GM21423 (cell line): Measurements from ENCODE around the gene SYCE1.
"Not testable (repeated sequence)": the region's sequence is repeated elsewhere in the genome, so short reads cannot be mapped to it uniquely, and the experiment has no call there.

ENCODE experiments used
- ATAC-seq: cut with Tn5 transposase; IDR thresholded peaks from one replicate; pipeline ENCODE4 v1.9.1; 2021; ENCODE audit warnings: mild to moderate bottlenecking, moderate library complexity; ENCODE audit not compliant: unreplicated experiment

SYCE1 gene

DNA sequence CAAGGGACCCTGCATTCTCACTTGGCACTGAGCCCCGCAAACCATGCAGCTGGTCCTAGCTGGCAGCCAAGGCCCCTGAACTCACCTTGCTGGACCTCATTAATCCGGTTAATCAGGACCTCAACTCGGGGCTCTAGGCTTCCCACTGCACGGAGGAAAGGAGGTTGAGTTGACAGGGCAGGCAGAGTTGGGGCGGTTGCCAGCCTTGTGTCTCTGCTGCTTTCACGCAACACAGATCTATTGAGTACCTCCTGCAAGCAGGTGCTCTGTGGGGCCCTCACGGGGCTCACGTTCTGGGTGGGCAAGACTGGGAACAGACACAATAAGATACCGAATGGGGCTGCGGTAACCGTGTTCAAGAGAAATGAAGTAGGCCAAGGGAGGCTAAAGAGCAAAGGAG lies 6.2 kb downstream of the SYCE1 start:
- ATAC-seq: no peak

DNA sequence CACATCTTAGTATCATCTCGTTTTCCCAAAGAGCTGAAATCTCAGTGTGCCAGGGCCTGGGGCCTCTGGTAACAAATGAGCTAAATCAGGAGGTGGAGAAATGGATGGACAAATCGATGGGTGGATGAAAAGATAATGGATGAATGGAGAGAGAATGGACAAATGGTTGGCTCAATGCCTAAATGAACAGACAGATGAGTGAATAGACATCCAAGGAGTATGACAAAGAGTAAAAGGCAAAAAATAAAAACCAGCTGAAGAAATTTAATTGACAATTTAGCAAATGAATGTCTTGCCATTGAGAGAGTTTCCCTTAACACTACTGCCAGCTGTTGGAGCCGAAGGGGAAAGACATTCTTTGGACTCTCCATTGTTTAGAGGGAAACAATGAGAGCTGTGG lies 8.0 kb downstream of the SYCE1 start:
- ATAC-seq: no peak

DNA sequence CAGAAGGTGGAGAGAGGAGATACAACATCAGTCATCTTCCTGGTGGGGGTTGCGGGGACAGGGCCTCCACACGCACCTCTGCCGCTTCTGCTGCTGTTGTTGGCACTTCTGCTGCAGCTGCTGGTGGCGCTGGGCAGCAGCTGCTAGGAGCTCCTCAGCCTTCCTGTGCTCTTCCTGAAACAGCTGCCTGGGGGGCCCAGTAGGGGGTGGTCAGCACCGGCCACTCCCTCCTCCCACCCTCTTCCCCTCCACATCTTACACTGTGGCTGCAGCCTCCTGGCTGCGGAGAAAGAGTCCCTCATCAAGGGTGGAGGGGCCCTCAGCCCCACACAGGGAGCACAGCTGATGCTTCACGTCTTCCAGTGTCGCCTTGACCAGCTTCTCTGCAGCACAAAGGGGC lies 9.9 kb downstream of the SYCE1 start:
- no peak for ATAC-seq

DNA sequence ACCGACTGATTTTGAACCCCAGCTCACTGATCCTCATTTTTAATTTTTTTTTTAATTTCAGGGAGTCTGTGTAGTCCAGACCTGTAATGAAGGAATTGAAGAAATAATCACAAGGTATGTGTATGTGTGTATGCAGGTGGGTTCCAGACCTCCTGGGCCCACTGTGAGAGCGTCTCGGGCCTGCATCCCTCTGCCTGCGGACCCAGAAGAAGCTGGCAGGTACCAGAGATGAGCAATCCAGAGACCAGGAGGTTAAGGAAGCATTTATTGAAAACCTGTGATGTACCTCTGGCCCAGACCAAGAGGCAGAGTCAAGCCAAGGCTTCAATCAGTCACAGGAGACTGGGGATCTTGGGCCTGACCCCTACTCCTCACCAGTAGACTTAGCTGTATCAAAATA lies 10.8 kb downstream of the SYCE1 start:
- ATAC-seq: no peak

DNA sequence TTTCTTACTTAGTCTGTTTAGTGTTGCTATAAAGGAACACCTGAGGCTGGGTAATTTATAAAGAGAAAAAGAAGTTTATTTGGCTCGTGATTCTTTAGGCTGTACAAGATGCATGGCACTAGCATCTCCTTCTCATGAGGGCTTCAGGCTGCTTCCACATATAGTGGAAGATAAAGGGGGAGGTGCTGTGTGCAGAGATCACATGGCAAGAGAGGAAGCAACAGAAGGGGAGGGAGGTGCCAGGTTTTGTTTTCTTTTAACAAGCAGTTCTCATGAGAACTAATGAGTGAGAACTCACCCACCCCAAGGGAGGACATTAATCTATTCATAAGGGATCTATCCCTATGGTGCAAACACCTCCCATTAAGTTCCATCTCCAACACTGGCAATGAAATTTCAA lies 20.9 kb downstream of the SYCE1 start:
- ATAC-seq: no peak

DNA sequence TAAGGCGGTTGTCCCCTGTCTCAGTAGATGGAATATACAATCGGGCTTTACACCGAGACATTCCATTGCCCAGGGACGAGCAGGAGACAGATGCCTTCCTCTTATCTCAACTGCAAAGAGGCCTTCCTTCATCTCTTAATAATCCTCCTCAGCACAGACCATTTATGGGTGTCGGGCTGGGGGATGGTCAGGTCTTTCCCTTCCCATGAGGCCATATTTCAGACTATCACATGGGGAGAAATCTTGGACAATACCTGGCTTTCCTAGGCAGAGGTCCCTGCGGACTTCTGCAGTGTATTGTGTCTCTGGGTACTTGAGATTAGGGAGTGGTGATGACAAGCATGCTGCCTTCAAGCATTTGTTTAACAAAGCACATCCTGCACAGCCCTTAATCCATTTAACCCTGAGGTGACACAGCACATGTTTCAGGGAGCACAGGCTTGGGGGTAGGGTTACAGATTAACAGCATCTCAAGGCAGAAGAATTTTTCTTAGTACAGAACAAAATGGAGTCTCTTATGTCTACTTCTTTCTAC lies 23.9 kb downstream of the SYCE1 start:
- ATAC-seq: not testable (repeated sequence)

DNA sequence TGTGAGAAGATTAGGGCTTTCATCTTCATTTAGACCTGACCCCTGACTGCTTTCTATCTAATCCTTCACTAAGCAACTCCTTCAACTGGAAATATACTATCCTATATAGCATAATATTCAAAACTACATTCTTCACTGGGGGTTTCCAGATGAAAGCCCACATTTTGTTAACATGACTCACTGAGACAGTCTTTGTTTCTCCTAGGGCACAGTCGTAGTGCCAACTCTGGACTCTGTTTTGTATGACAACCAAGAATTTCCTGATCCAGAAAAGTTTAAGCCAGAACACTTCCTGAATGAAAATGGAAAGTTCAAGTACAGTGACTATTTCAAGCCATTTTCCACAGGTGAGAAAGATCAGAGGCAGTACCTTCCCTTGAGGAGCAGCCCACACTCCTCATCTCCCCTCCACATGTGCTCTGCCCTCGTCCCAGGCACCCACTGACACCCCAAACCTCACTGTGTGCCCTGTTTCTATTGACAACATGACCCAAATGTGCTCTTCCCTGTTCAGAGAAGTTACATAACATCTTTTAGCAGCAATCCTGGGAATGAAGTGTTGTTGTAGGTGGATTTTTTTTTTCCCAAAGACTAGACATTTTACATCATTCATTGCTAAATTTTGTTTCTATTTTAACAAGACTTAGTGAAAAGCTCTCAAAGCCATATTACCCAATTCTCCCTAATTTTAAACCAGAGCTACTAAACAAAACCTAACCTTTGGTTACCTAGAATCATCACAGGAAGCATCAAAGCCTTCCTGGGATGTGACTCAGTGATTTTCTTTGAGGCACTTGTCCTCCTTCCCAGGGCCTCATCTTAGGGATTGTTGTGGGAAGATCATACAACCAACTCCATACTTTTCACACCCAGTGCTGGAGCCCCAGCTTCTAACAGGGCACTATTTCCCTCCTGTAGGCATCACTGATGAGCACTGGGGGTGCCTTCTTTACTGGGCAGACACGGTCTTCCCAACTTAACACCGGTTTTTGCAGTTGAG lies 27.5 kb downstream of the SYCE1 start:
- ATAC-seq: no peak

DNA sequence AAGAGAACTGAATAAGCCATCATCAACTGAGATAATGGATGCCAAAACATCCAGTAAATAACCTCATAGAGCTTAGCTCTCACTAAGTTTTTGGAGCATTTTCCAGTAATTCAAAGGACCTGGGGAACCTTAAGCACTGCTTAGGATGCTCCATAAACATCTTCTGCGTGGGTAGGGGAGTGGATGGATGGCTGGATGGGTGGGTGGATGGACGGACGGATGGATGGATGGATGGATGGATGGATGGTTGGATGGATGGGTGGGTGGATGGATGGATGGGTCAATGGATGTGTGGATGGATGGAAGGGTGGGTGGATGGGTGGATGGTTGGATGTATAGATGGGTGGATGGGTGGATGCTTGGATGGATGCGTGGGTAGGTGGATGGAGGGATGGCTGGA lies 29.2 kb downstream of the SYCE1 start:
- no peak for ATAC-seq

DNA sequence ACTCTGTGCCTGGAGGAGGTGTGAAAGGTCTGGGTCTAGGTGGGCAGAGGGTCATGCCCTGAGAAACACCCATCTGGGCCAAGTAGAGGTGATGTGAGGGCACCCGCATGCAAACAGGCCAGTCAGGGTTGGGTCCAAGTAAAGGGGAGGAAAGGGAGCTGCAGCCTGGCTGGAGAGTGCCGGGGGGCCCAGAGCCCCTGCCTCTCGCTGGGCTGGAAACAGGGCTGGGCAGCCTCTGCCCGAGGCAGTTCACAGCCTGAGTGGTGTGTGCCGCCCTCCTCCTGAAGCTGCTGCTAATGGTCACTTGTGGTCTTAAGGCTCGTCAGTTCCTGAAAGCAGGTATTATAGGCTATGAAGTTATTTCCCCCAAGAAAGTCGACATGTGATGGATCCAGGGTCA lies 31.0 kb downstream of the SYCE1 start:
- ATAC-seq: no peak

DNA sequence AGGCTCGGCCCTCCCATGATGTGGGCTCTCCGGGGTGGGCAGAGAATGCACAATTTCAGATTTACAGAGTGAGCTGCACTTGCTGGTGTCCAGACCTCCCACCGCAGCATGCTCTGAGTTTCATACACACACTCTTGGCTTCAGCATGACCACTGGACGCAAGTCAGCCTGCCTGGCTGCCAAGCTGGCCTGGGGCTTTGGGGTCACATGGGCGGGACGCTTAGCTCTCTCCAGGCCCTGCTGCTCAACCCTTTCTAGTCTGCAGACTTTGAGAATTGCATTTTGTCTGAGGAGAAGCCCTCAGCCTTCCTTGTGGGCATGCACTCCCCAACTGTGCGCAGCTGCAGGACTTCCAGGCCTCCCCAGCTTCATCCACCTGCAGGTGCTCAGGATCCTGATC lies 32.5 kb downstream of the SYCE1 start:
- ATAC-seq: no peak

DNA sequence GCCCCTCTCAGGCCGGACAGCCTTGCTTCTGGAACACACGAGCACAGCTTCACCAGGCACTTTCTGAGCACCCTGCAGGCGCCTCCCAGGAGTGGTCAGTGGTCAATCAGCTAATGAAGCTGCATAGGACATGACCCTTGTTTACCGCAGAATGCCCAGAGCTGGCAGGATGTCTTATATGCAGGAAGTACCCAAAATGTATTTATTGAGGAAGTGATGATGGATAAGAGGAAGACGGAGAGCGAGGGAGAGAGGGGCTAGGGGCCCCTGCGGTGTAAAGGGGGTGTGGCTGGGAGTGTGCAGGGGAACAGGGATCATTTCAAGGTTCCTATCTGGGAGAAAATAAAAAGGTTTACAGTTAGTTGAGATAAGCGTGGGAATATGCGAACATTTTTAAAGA lies 34.9 kb downstream of the SYCE1 start:
- no peak for ATAC-seq

DNA sequence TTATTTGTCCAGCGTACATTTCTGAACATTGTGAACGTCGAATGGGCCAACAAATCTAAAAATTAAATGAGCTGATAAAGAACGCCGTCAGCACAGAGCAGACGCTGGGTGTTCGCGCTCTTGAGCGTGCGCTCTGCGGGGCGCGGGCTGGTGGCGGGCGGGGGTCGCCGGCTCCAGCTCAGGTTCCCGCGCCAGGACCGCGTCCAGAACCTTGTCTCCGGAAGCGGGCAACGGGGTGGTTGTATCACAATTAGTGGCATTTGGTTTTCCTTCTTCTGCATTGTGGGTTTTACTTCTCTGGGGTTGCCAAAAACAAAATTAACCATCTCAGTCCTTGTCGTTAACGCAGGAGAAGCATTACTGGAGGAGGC lies 35.8 kb downstream of the SYCE1 start:
- no peak for ATAC-seq

DNA sequence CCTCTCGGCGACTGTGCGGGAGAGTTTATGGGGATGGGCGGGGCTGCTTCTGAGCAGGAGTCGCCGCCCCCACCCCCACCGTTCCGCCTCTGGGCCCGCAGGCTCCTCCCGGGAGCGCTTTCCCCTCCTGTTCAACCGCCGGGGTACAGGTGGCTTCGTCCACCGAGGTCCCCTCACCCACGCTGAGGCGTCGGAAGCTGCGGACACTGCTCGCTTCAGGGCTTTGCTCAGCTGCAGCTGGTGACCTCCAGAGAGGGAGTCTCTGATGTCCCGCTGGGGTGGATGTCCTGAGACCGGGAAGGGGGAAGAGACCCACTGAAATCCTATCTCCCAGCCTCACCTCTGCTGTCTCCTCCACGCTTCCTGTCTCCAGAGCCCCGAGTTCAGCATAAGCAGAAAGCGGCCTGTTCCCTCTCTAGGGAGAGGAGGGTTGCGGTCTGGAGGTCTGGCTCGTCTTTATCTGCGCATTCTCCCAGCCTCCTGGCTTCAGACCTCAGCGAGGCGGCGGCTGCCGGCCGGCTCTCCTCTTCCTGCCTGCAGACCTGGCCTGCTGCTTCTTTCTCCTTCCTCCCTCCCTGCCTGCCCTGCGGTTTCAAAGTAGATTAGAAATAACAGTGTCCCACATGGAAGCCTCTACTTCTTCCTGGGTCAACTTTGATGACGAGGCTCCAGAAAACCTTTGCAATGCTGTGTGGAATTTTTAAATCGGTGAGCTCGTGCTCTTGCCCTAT lies 36.4 kb downstream of the SYCE1 start:
- ATAC-seq: no peak

DNA sequence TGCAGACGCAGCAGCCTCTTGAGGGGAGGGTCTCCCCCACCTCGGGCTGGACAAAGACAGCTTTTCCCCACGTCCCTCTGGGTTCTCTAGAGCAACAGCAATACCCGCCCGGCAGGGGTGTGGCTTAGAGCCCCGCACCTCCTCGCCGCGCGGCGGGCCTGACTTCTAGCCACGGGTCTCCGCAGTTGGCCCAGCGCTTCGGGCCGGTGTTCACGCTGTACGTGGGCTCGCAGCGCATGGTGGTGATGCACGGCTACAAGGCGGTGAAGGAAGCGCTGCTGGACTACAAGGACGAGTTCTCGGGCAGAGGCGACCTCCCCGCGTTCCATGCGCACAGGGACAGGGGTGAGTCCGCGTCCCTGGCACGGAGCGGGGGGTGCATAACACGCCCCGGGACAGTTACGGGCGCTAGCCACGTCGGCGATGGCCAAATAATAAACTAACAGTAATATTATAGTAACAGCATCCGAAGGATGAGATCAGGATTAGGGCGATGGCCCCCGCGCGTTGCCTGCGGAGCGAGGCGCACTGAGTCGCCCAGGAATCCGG lies 37.0 kb downstream of the SYCE1 start:
- no peak for ATAC-seq

DNA sequence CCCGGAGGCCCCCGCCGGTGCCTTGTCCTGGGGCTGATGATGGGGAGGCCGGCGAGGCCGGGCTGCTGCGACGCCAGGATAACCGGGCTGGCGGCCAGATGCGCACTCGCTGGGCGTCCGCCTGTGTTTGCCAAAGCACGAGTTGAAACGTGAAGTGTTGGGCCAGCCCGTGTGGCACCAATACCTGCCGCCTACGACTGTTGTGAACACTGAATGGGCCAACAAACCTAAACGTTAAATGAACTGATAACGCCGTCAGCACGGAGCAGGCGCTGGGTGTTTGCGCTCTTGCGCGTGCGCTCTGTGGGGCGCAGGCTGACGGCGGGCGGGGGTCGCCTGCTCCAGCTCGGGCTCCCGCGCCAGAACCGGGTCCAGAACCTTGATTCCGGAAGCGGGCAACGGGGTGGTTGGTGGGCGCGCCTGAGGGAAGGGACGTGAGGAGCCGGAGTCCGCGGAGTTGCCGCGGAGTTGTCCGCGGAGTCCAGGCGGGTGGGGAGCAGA lies 37.6 kb downstream of the SYCE1 start:
- ATAC-seq: no peak

DNA sequence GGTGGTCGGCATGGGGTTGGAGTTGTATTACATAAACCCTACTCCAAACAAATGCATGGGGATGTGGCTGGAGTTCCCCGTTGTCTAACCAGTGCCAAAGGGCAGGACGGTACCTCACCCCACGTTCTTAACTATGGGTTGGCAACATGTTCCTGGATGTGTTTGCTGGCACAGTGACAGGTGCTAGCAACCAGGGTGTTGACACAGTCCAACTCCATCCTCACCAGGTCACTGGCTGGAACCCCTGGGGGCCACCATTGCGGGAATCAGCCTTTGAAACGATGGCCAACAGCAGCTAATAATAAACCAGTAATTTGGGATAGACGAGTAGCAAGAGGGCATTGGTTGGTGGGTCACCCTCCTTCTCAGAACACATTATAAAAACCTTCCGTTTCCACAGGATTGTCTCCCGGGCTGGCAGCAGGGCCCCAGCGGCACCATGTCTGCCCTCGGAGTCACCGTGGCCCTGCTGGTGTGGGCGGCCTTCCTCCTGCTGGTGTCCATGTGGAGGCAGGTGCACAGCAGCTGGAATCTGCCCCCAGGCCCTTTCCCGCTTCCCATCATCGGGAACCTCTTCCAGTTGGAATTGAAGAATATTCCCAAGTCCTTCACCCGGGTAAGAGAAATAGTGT lies 38.3 kb downstream of the SYCE1 start, which contains the start of gene CYP2E1:
Gene CYP2E1 (plus strand): TSS at position 407 of the 632 bp plus-strand sequence. CDS start 33 bp downstream, at position 440.
- no peak for ATAC-seq

DNA sequence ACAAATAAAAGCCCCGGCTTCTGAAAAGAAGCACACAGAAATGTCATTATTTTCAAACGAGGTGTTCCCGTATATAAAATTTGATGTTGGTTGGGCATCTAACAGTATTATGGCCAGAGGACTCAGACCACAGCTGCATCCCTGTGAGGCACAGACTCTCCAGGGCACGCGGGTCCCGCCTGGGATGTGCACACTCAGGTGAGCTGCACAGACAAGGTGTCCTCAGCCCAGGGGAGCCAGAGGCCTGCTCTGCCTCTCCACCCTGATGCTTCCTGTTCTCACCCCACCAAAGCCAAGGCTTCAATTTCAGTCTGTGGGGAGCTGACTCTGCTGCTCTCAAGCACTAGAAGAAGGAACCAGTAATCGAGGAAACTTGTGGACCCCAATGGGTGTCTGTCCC lies 39.9 kb downstream of the SYCE1 start:
- no peak for ATAC-seq

DNA sequence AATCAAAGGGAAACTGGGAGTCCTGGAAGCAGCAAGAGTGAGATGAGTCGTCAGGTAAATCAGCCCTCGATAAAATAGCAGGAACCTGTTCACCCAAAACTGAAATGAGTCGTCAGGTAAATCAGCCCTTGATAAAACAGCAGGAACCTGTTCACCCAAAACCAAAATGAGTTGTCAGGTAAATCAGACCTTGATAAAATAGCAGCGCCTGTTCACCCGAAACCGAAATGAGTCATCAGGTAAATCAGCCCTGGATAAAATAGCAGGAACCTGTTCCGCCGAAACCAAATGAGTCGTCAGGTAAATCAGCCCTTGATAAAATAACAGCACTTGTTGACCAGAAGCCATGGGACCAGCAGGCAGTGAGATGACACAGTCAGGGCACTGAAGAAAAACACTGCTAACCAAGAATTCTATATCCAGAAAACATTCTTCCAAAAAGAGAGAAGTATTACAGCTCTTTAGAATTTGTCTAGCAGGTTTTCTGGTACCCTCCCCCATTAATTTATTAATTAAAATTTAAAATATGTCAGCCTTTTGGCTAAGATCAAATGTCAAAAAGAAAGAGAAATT lies 41.7 kb downstream of the SYCE1 start:
- no peak for ATAC-seq

DNA sequence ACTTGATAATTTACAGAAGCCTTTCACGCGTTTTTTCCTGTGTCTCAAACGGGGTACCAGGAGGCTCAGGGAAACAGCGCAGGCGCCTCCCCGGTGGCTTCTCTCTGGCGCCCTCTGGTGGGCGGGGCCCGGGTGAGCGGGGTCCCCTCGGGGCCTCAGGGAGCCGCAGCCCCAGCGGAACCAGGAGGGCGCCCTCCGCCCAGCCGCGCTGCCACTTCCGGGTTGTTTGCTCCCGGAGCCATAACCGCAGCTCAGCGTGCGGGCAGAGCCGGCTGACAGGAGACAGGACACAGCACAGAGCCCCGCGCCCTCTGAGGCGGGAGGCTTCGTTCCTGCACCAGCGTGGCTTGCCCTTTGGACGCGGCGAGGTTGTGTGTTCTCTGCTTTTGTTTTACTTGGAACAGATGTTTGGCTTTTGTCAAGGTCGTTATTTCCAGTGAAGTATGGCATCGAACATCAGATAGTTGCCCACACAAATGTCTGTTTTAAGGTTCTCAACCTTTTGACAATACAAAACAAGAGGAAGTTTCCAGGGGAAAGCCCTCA lies 45.1 kb downstream of the SYCE1 start:
- peak; percentile 93 for ATAC-seq

DNA sequence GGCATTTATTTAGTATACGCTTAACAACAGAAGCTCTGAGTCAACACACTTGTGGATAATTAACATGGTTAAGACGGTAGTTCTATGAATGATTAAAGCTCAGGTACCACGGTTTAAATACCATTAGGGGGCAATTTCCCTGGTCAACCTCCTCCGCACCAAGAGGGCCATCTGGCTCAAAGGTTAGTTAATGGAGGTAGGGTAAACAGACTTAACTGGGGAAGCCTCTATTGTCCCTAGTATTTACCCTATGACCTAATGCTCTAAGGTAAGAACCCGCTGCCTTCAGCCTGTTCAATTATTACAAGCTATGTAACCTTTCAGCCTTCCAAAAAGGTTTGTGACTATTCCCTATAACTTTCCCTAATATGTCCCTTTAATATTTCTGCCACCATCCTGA lies 46.9 kb downstream of the SYCE1 start:
- not testable (repeated sequence) for ATAC-seq
